ENCODE data around the gene AGAP2. TPM values are rescaled to one million over a fixed set of nuclear protein-coding genes. Genes with fewer than 3 reads are reported as not detected.

AGAP2 gene
- total and polyA plus RNA-seq, 9 of the 15 experiments (the other 6 are each of a cell fraction or from before 2014, with no cell fraction given), result 0.04 to 0.77 (median 0.28) TPM; not detected in 1

DNA sequence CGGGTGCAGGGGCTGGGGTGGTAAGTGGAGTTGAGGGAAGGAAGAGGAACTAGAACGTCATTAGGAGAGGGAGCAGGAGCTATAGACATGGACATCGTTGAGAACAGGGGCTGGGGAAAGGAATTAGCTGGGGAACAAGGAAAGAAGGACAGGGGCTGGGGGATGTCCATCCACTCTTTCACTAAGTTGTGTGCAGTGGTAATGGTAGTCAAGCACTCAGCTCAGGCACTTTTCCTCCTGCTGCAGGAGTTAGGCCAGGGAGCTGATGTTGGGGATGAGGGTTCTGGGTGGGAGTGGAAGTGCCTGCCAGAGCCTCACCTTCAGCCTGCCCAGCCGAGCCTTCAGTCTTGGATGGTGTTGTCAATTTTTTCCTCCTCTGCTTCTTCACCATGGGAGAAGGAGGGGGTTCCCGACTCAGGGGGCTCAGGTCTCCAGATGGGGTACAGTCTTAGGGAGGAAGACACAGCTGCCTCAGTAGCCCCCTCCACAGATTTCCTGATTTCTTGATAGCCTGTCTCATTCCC is 9.2 kb downstream of the AGAP2 start (continued):
- no peak for TF ChIP-seq SIN3A (IDR thresholded peaks at IDR 0.05; ENCODE audit: borderline replicate concordance in 2 of 2, control insufficient read depth in 1 of 2, low read depth in 2 of 2, low read length in 2 of 2)
- TF ChIP-seq, protein P1, sequence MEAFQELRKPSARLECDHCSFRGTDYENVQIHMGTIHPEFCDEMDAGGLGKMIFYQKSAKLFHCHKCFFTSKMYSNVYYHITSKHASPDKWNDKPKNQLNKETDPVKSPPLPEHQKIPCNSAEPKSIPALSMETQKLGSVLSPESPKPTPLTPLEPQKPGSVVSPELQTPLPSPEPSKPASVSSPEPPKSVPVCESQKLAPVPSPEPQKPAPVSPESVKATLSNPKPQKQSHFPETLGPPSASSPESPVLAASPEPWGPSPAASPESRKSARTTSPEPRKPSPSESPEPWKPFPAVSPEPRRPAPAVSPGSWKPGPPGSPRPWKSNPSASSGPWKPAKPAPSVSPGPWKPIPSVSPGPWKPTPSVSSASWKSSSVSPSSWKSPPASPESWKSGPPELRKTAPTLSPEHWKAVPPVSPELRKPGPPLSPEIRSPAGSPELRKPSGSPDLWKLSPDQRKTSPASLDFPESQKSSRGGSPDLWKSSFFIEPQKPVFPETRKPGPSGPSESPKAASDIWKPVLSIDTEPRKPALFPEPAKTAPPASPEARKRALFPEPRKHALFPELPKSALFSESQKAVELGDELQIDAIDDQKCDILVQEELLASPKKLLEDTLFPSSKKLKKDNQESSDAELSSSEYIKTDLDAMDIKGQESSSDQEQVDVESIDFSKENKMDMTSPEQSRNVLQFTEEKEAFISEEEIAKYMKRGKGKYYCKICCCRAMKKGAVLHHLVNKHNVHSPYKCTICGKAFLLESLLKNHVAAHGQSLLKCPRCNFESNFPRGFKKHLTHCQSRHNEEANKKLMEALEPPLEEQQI (IDR thresholded peaks at IDR 0.05), result no peak
- TF ChIP-seq, protein P2, sequence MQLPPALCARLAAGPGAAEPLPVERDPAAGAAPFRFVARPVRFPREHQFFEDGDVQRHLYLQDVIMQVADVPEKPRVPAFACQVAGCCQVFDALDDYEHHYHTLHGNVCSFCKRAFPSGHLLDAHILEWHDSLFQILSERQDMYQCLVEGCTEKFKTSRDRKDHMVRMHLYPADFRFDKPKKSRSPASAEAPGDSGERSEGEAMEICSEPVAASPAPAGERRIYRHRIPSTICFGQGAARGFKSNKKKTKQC (CRISPR knock-in tag; IDR thresholded peaks at IDR 0.05), result no peak
- no peak for TF ChIP-seq CAMTA2 (CRISPR knock-in tag; conservative IDR thresholded peaks at IDR 0.05)
- no peak for TF ChIP-seq BMI1 (IDR thresholded peaks at IDR 0.05; ENCODE audit: low read length)
- no peak for TF ChIP-seq RBBP5 (IDR thresholded peaks at IDR 0.05; ENCODE audit: borderline replicate concordance, insufficient read depth, low read length, poor library complexity, severe bottlenecking)
- no peak for TF ChIP-seq CCAR2 (IDR thresholded peaks at IDR 0.05; ENCODE audit: low read depth, low read length)
- TF ChIP-seq STAG1 (CRISPR knock-in tag; IDR thresholded peaks at IDR 0.05; ENCODE audit: borderline replicate concordance), result no peak
- TF ChIP-seq TSC22D4 (tag; IDR thresholded peaks at IDR 0.05), result no peak
- no peak for TF ChIP-seq ZNF780A (CRISPR knock-in tag; IDR thresholded peaks at IDR 0.05)
- TF ChIP-seq, protein P3, sequence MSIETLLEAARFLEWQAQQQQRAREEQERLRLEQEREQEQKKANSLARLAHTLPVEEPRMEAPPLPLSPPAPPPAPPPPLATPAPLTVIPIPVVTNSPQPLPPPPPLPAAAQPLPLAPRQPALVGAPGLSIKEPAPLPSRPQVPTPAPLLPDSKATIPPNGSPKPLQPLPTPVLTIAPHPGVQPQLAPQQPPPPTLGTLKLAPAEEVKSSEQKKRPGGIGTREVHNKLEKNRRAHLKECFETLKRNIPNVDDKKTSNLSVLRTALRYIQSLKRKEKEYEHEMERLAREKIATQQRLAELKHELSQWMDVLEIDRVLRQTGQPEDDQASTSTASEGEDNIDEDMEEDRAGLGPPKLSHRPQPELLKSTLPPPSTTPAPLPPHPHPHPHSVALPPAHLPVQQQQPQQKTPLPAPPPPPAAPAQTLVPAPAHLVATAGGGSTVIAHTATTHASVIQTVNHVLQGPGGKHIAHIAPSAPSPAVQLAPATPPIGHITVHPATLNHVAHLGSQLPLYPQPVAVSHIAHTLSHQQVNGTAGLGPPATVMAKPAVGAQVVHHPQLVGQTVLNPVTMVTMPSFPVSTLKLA (conservative IDR thresholded peaks at IDR 0.05), result no peak
- no peak for TF ChIP-seq ZNF75A (CRISPR knock-in tag; IDR thresholded peaks at IDR 0.05)
